Neural progenitor cell (in vitro differentiated cells): Measurements from ENCODE around the gene OR6S1. TPM values are rescaled to one million over a fixed set of nuclear protein-coding genes. Genes with fewer than 3 reads are reported as not detected.

ENCODE experiments used
- DNase-seq: peaks from one replicate; pipeline ENCODE4 v3.0.0-alpha.2; 2016; ENCODE audit warnings: low spot score
- H2AFZ ChIP-seq: fragments of 200-600 bp; sonication (generic); replicated peaks from 2 replicates; pipeline ENCODE4 v1.6.1; 2016; ENCODE audit warnings: antibody characterized with exemption
- H3F3A ChIP-seq: fragments of 200-600 bp; sonication (generic); 2 replicates; pipeline ENCODE4 v1.6.1; 2016; ENCODE audit warnings: antibody characterized with exemption, low read depth
- H3K27ac ChIP-seq: fragments of 200-600 bp; sonication (generic); 2 replicates; pipeline ENCODE4 v1.5.1; 2016; ENCODE audit warnings: mild to moderate bottlenecking
- H3K27me3 ChIP-seq: fragments of 200-600 bp; sonication (generic); 2 replicates; pipeline ENCODE4 v1.6.1; 2016; ENCODE audit warnings: mild to moderate bottlenecking, moderate library complexity
- H3K36me3 ChIP-seq: fragments of 200-600 bp; sonication (generic); 2 replicates; pipeline ENCODE4 v1.5.1; 2016
- H3K4me1 ChIP-seq: fragments of 200-600 bp; sonication (generic); 2 replicates; pipeline ENCODE4 v1.6.1; 2016; ENCODE audit warnings: mixed run types
- H3K4me2 ChIP-seq: fragments of 200-600 bp; sonication (generic); 2 replicates; pipeline ENCODE4 v1.6.1; 2016
- H3K4me3 ChIP-seq: fragments of 200-600 bp; sonication (generic); 2 replicates; pipeline ENCODE4 v1.5.1; 2016
- H3K79me2 ChIP-seq: fragments of 200-600 bp; sonication (generic); 2 replicates; pipeline ENCODE4 v1.6.1; 2016; ENCODE audit warnings: low read depth
- H3K9ac ChIP-seq: fragments of 200-600 bp; sonication (generic); 2 replicates; pipeline ENCODE4 v1.6.1; 2016
- H3K9me3 ChIP-seq: fragments of 200-600 bp; sonication (generic); 2 replicates; pipeline ENCODE4 v1.5.1; 2016; ENCODE audit warnings: low read depth
- H4K20me1 ChIP-seq: fragments of 200-600 bp; sonication (generic); 2 replicates; pipeline ENCODE4 v1.6.1; 2016; ENCODE audit warnings: low read depth
- H3K27ac Mint-ChIP-seq: 3 replicates; pipeline ENCODE4 v1.8.0; 2021; ENCODE audit warnings: mixed read lengths
- H3K27me3 Mint-ChIP-seq: 2 replicates; pipeline ENCODE4 v1.8.0; 2022; ENCODE audit warnings: low read depth, mild to moderate bottlenecking, inconsistent platforms, moderate library complexity, mixed read lengths; ENCODE audit not compliant: insufficient read depth
- H3K36me3 Mint-ChIP-seq: 3 replicates; pipeline ENCODE4 v1.8.0; 2021; ENCODE audit warnings: mixed read lengths
- H3K4me1 Mint-ChIP-seq: 3 replicates; pipeline ENCODE4 v1.8.0; 2021; ENCODE audit warnings: mixed read lengths
- H3K4me3 Mint-ChIP-seq: 3 replicates; pipeline ENCODE4 v1.8.0; 2021; ENCODE audit warnings: mild to moderate bottlenecking, moderate library complexity, mixed read lengths
- H3K9me3 Mint-ChIP-seq: 3 replicates; pipeline ENCODE4 v1.8.0; 2020; ENCODE audit warnings: mixed read lengths
- EZH2 ChIP-seq: fragments of 200-600 bp; sonication (generic); IDR thresholded peaks from 2 replicates; pipeline ENCODE4 v1.6.1; 2017; ENCODE audit warnings: antibody characterized with exemption, mild to moderate bottlenecking, moderate library complexity
- EZH2phosphoT487 ChIP-seq: fragments of 200-600 bp; sonication (generic); IDR thresholded peaks from 2 replicates; pipeline ENCODE4 v1.6.1; 2017; ENCODE audit warnings: antibody characterized with exemption
- total RNA-seq: library from RNA; depleted of rRNA; stranded (reverse); fragments of >200 nt; gene quantifications from 2 replicates; pipeline ENCODE4 v1.2.3, GENCODE V29; 2015; ENCODE audit warnings: low replicate concordance
- TF ChIP-seq, protein P1 (sequence below): fragments of 200-600 bp; sonication (generic); IDR thresholded peaks from 2 replicates; pipeline ENCODE4 v1.5.1; 2017; ENCODE audit warnings: antibody characterized with exemption, mild to moderate bottlenecking

The OR6S1 gene
- total RNA-seq, 1 donor from 2014 or later = not detected

DNA sequence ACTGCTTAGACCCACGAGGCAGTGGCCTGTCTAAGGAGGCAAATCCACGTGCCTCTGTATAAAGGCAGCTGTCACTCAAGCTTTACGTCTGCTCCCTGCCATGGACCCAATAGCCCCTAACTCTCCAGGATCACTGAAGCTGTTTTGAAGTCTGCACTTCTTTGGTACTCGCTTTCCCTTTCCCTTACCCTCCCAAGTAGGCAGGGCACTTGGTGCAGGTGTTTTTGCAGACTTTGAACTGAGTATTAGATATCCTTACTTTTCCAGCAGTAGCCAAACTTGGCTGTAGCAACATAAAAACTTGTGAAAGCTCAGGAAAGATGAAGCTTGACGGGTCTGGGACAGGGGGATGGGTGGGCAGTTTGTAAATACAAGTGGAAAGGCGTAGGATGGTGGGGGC lies 17.8 kb upstream of the OR6S1 start:
- H3K27ac Mint-ChIP-seq = no peak overlapping the region

GRCh38 chr14:20658246-20658645 lies 16.8 kb upstream of the OR6S1 start:
- Mint-ChIP-seq H3K27ac (no peak overlapping the region), H3K9me3 (peaks cover 14% of the 10 kb centered on the region), H3K4me3 (no peak overlapping the region), H3K27me3 (peaks cover 73% of the 10 kb centered on the region), H3K36me3 (no peaks in the 10 kb centered on the region), H3K4me1 (peaks cover 8% of the 10 kb centered on the region)
- Histone ChIP-seq H4K20me1 (peaks cover 3% of the 10 kb centered on the region), H3K4me3 (no peak overlapping the region), H2AFZ (no peak overlapping the region), H3K36me3 (no peaks in the 10 kb centered on the region), H3K9me3 (no peaks in the 10 kb centered on the region), H3K4me1 (no peaks in the 10 kb centered on the region), H3K79me2 (no peaks in the 10 kb centered on the region), H3K27me3 (peaks cover 100% of the 10 kb centered on the region), H3K27ac (no peak overlapping the region), H3K4me2 (no peak overlapping the region), H3K9ac (no peak overlapping the region), H3F3A (peaks cover 7% of the 10 kb centered on the region)
- TF ChIP-seq EZH2phosphoT487 (no peak), EZH2 (no peak)
- TF ChIP-seq, protein P1, sequence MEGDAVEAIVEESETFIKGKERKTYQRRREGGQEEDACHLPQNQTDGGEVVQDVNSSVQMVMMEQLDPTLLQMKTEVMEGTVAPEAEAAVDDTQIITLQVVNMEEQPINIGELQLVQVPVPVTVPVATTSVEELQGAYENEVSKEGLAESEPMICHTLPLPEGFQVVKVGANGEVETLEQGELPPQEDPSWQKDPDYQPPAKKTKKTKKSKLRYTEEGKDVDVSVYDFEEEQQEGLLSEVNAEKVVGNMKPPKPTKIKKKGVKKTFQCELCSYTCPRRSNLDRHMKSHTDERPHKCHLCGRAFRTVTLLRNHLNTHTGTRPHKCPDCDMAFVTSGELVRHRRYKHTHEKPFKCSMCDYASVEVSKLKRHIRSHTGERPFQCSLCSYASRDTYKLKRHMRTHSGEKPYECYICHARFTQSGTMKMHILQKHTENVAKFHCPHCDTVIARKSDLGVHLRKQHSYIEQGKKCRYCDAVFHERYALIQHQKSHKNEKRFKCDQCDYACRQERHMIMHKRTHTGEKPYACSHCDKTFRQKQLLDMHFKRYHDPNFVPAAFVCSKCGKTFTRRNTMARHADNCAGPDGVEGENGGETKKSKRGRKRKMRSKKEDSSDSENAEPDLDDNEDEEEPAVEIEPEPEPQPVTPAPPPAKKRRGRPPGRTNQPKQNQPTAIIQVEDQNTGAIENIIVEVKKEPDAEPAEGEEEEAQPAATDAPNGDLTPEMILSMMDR = no peak
- DNase-seq = no peak

More for the DNA sequence above, 17.8 kb upstream of the OR6S1 start:
- H3K9me3 Mint-ChIP-seq = peaks cover 14% of the 10 kb centered on the region
- no peaks in the 10 kb centered on the region for H3K36me3 Mint-ChIP-seq
- TF ChIP-seq EZH2phosphoT487 = no peak
- TF ChIP-seq, protein P1 = no peak
- no peak for TF ChIP-seq EZH2
- peaks cover 100% of the 10 kb centered on the region for H3K27me3 ChIP-seq
- no peaks in the 10 kb centered on the region for H3K4me1 ChIP-seq
- H3K36me3 ChIP-seq = no peaks in the 10 kb centered on the region
- H3K27ac ChIP-seq = no peak overlapping the region
- no peaks in the 10 kb centered on the region for H3K9me3 ChIP-seq
- H4K20me1 ChIP-seq = peaks cover under 1% of the 10 kb centered on the region
- H3K4me2 ChIP-seq = no peak overlapping the region
- no peak overlapping the region for H3K4me3 Mint-ChIP-seq
- peaks cover 75% of the 10 kb centered on the region for H3K27me3 Mint-ChIP-seq
- H3K9ac ChIP-seq = no peak overlapping the region
- no peaks in the 10 kb centered on the region for H3K79me2 ChIP-seq
- peaks cover 6% of the 10 kb centered on the region for H3K4me1 Mint-ChIP-seq
- peaks cover 13% of the 10 kb centered on the region for H3F3A ChIP-seq
- H2AFZ ChIP-seq = no peak overlapping the region
- H3K4me3 ChIP-seq = no peak overlapping the region
- DNase-seq = no peak

- H3K4me1 Mint-ChIP-seq = peaks cover 8% of the 10 kb centered on the region
- no peaks in the 10 kb centered on the region for H3K4me1 ChIP-seq
- H3K9ac ChIP-seq = no peak overlapping the region
- H3K9me3 Mint-ChIP-seq = peaks cover 11% of the 10 kb centered on the region
- H3K79me2 ChIP-seq = no peaks in the 10 kb centered on the region
- no peaks in the 10 kb centered on the region for H3K36me3 ChIP-seq
- DNase-seq = peak; percentile 59
- no peak overlapping the region for H2AFZ ChIP-seq
- peaks cover 73% of the 10 kb centered on the region for H3K27me3 Mint-ChIP-seq
- no peak overlapping the region for H3K27ac ChIP-seq
- no peak overlapping the region for H3K27ac Mint-ChIP-seq
- peak overlapping the region; percentile 68 for H3K4me2 ChIP-seq
- H3K4me3 ChIP-seq = peak overlapping the region; percentile 33
- H4K20me1 ChIP-seq = peaks cover 3% of the 10 kb centered on the region
- no peaks in the 10 kb centered on the region for H3K36me3 Mint-ChIP-seq
- TF ChIP-seq, protein P1 = peak; percentile 36
- no peak for TF ChIP-seq EZH2
- H3F3A ChIP-seq = peaks cover under 1% of the 10 kb centered on the region
- H3K4me3 Mint-ChIP-seq = peak overlapping the region; percentile 2
- H3K9me3 ChIP-seq = no peaks in the 10 kb centered on the region
- peaks cover 100% of the 10 kb centered on the region for H3K27me3 ChIP-seq
Observed at GRCh38 chr14:20657216-20658211, 16.0 kb upstream of the OR6S1 start.
